H9 (cell line): ENCODE measurements around the gene NBDY. TPM values are rescaled to one million over a fixed set of nuclear protein-coding genes. Genes with fewer than 3 reads are reported as not detected.
A peak's percentile ranks its signal among the peaks of the same experiment; 100 is the strongest.

ENCODE experiments used
- DNase-seq: peaks from one replicate; pipeline ENCODE4 v3.0.0-alpha.2; 2017
- H2AFZ ChIP-seq: one replicate; pipeline ENCODE4 v1.6.1; 2013; ENCODE audit warnings: mild to moderate bottlenecking, low read length, control low read depth, moderate library complexity
- H2AK5ac ChIP-seq: 2 replicates; pipeline ENCODE4 v1.6.1; 2013; ENCODE audit warnings: low read length, control low read depth, mixed read lengths; ENCODE audit not compliant: insufficient read length
- H2BK120ac ChIP-seq: one replicate; pipeline ENCODE4 v1.6.1; 2013; ENCODE audit warnings: low read depth, mild to moderate bottlenecking, low read length, control low read depth, inconsistent platforms; ENCODE audit not compliant: poor library complexity, severe bottlenecking
- H2BK12ac ChIP-seq: 2 replicates; pipeline ENCODE4 v1.6.1; 2013; ENCODE audit warnings: low read length, control low read depth, mixed read lengths, low read depth; ENCODE audit not compliant: insufficient read length
- H2BK15ac ChIP-seq: 2 replicates; pipeline ENCODE4 v1.6.1; 2013; ENCODE audit warnings: low read depth, low read length, control low read depth
- H2BK20ac ChIP-seq: one replicate; pipeline ENCODE4 v1.6.1; 2013; ENCODE audit warnings: low read depth, mild to moderate bottlenecking, low read length, control low read depth, inconsistent platforms; ENCODE audit not compliant: poor library complexity, severe bottlenecking
- H2BK5ac ChIP-seq: 2 replicates; pipeline ENCODE4 v1.6.1; 2013; ENCODE audit warnings: low read length, control low read depth, mixed read lengths; ENCODE audit not compliant: insufficient read length
- H3K14ac ChIP-seq: 2 replicates; pipeline ENCODE4 v1.6.1; 2013; ENCODE audit warnings: low read length, control low read depth; ENCODE audit not compliant: insufficient read depth
- H3K18ac ChIP-seq: 2 replicates; pipeline ENCODE4 v1.6.1; 2013; ENCODE audit warnings: low read depth, mild to moderate bottlenecking, mixed read lengths, low read length, control low read depth; ENCODE audit not compliant: insufficient read length
- H3K23ac ChIP-seq: 2 replicates; pipeline ENCODE4 v1.6.1; 2013; ENCODE audit warnings: low read length, control low read depth, mixed read lengths, low read depth; ENCODE audit not compliant: insufficient read length
- H3K23me2 ChIP-seq: 2 replicates; pipeline ENCODE4 v1.6.1; 2013; ENCODE audit warnings: low read depth, mild to moderate bottlenecking, mixed read lengths, low read length, control low read depth; ENCODE audit not compliant: insufficient read length, poor library complexity, severe bottlenecking
- H3K27ac ChIP-seq: 2 replicates; pipeline ENCODE4 v1.5.1; 2013; ENCODE audit warnings: low read length, control low read depth, mixed read lengths, low read depth; ENCODE audit not compliant: insufficient read length
- H3K27me3 ChIP-seq: 2 replicates; pipeline ENCODE4 v1.6.1; 2013; ENCODE audit warnings: low read length, control low read depth, inconsistent platforms; ENCODE audit not compliant: insufficient read depth
- H3K4ac ChIP-seq: 2 replicates; pipeline ENCODE4 v1.6.1; 2013; ENCODE audit warnings: low read depth, mild to moderate bottlenecking, control low read depth, inconsistent platforms, low read length, moderate library complexity
- H3K4me1 ChIP-seq: 2 replicates; pipeline ENCODE4 v1.6.1; 2013; ENCODE audit warnings: low read length, control low read depth, inconsistent platforms; ENCODE audit not compliant: insufficient read depth
- H3K4me2 ChIP-seq: 2 replicates; pipeline ENCODE4 v1.6.1; 2013; ENCODE audit warnings: low read length, control low read depth, mixed read lengths; ENCODE audit not compliant: insufficient read length, insufficient read depth
- H3K56ac ChIP-seq: 2 replicates; pipeline ENCODE4 v1.6.1; 2013; ENCODE audit warnings: low read depth, mild to moderate bottlenecking, mixed read lengths, low read length, control low read depth; ENCODE audit not compliant: insufficient read length
- H3K79me1 ChIP-seq: 2 replicates; pipeline ENCODE4 v1.6.1; 2013; ENCODE audit warnings: low read depth, mild to moderate bottlenecking, moderate library complexity, low read length, control low read depth, inconsistent platforms; ENCODE audit not compliant: insufficient read depth, poor library complexity, severe bottlenecking
- H3K79me2 ChIP-seq: 2 replicates; pipeline ENCODE4 v1.6.1; 2013; ENCODE audit warnings: low read length, control low read depth, inconsistent platforms; ENCODE audit not compliant: insufficient read depth
- H3K9ac ChIP-seq: 2 replicates; pipeline ENCODE4 v1.6.1; 2013; ENCODE audit warnings: low read length, control low read depth, mixed read lengths; ENCODE audit not compliant: insufficient read length; ENCODE audit errors: extremely low read depth
- H3K9me3 ChIP-seq: one replicate; pipeline ENCODE4 v1.6.1; 2013; ENCODE audit warnings: low read depth, low read length, inconsistent platforms; ENCODE audit not compliant: control insufficient read depth
- H3T11ph ChIP-seq: one replicate; pipeline ENCODE4 v1.6.1; 2013; ENCODE audit warnings: mild to moderate bottlenecking, low read length, control low read depth, inconsistent platforms
- H4K20me1 ChIP-seq: one replicate; pipeline ENCODE4 v1.6.1; 2013; ENCODE audit not compliant: control insufficient read depth, insufficient read length, insufficient read depth
- H4K5ac ChIP-seq: 2 replicates; pipeline ENCODE4 v1.6.1; 2013; ENCODE audit warnings: low read depth, mild to moderate bottlenecking, mixed read lengths, low read length, control low read depth; ENCODE audit not compliant: insufficient read length
- H4K8ac ChIP-seq: replicated peaks from 2 replicates; pipeline ENCODE4 v1.6.1; 2013; ENCODE audit warnings: low read length, control low read depth, mixed read lengths, low read depth; ENCODE audit not compliant: insufficient read length
- H4K91ac ChIP-seq: 2 replicates; pipeline ENCODE4 v1.6.1; 2013; ENCODE audit warnings: low read depth, mild to moderate bottlenecking, moderate library complexity, mixed read lengths, low read length, control low read depth; ENCODE audit not compliant: insufficient read length
- H3K27ac Mint-ChIP-seq, 3 experiments: 2 replicates in 2 of 3; 3 replicates in 1 of 3; pipeline ENCODE4 v1.8.0; 2020 to 2021; ENCODE audit warnings: mixed read lengths in 3 of 3, mild to moderate bottlenecking in 1 of 3, moderate library complexity in 1 of 3
- H3K27me3 Mint-ChIP-seq: 2 replicates; pipeline ENCODE4 v1.8.0; 2021; ENCODE audit warnings: low read depth, mild to moderate bottlenecking, moderate library complexity, mixed read lengths
- H3K36me3 Mint-ChIP-seq, 3 experiments: 2 replicates in 2 of 3; 3 replicates in 1 of 3; pipeline ENCODE4 v1.8.0; 2020 to 2021; ENCODE audit warnings: low read depth in 3 of 3, mixed read lengths in 3 of 3; ENCODE audit not compliant: insufficient read depth in 1 of 3
- H3K4me1 Mint-ChIP-seq, 2 experiments: 2 replicates each; pipeline ENCODE4 v1.8.0; 2020; ENCODE audit warnings: mixed read lengths in 2 of 2
- H3K4me3 Mint-ChIP-seq, 2 experiments: 2 replicates in 1 of 2; 3 replicates in 1 of 2; pipeline ENCODE4 v1.8.0; 2020 to 2021; ENCODE audit warnings: mild to moderate bottlenecking in 2 of 2, mixed read lengths in 2 of 2, moderate library complexity in 1 of 2
- H3K9me3 Mint-ChIP-seq, 2 experiments: 2 replicates in 1 of 2; 3 replicates in 1 of 2; pipeline ENCODE4 v1.8.0; 2020; ENCODE audit warnings: mild to moderate bottlenecking in 2 of 2, mixed read lengths in 2 of 2, moderate library complexity in 1 of 2
- CTCF ChIP-seq: fragments of 200-600 bp; sonication (generic); conservative IDR thresholded peaks from 3 replicates; pipeline ENCODE4 v1.8.0; 2021; ENCODE audit warnings: antibody characterized with exemption, mild to moderate bottlenecking
- WGBS: extraction: QIAGEN DNeasy Blood & Tissue Kit; methylation state at CpG from one replicate; pipeline ENCODE4 v1.1.7; 2013; ENCODE audit warnings: missing lambda C conversion rate, low lambda C conversion rate, mixed read lengths; ENCODE audit not compliant: insufficient read length; ENCODE audit errors: extremely low coverage; 5-methylcytosine and 5-hydroxymethylcytosine counted together
- total RNA-seq: library from RNA; stranded (reverse); gene quantifications from 2 replicates; pipeline ENCODE4 v1.2.1, GENCODE V29; 2021

NBDY gene
- total RNA-seq, 1 experiment from 2014 or later, result 62.5 TPM

- no peak overlapping the region for H3K4me2 ChIP-seq
Measured at GRCh38 chrX:56782791-56783449, 53.9 kb downstream of the NBDY start.

More at GRCh38 chrX:56782791-56783449, 53.9 kb downstream of the NBDY start:
- Histone ChIP-seq H4K91ac (no peak overlapping the region), H3K23ac (no peak overlapping the region), H2AFZ (no peak overlapping the region), H2BK15ac (no peak overlapping the region), H3K79me1 (no peaks in the 10 kb centered on the region), H2BK12ac (no peak overlapping the region), H4K8ac (no peak overlapping the region), H3K14ac (no peak overlapping the region), H3K4ac (no peak overlapping the region), H3K23me2 (no peaks in the 10 kb centered on the region), H2AK5ac (no peak overlapping the region), H3K27ac (no peak overlapping the region), H3K56ac (no peak overlapping the region), H3K27me3 (no peaks in the 10 kb centered on the region), H3K9ac (no peak overlapping the region), H3K79me2 (no peaks in the 10 kb centered on the region), H2BK120ac (no peak overlapping the region), H4K20me1 (no peaks in the 10 kb centered on the region), H3K18ac (no peak overlapping the region), H4K5ac (no peak overlapping the region), H2BK5ac (no peak overlapping the region), H2BK20ac (no peak overlapping the region), H3K9me3 (no peaks in the 10 kb centered on the region), H3T11ph (no peak overlapping the region), H3K4me1 (no peaks in the 10 kb centered on the region)
- Mint-ChIP-seq H3K9me3 (peaks cover 56 to 63% of the 10 kb centered on the region in 2 experiments), H3K4me3 (no peak overlapping the region), H3K4me1 (peaks cover 0 to 5% of the 10 kb centered on the region in 2 experiments; a peak in 3 of 4 replicates), H3K27ac (peak overlapping the region in 2 of 3 experiments; percentile 55 to 87; a peak in 4 of 7 replicates), H3K27me3 (peaks cover 3% of the 10 kb centered on the region; the same call in 1 of the 2 replicates), H3K36me3 (peaks cover 15 to 42% (median 35%) of the 10 kb centered on the region in 3 experiments)
- no CpG with 5 or more reads among the region's 17 CpGs for WGBS
- no peak for TF ChIP-seq CTCF
- DNase-seq, result no peak
